K562 (cell line): ENCODE measurements around the gene CTPS1. TPM values are rescaled to one million over a fixed set of nuclear protein-coding genes. Genes with fewer than 3 reads are reported as not detected.

Experiments
- DEAF1 ChIP-seq: fragments of 450-650 bp; formaldehyde crosslinking; IDR thresholded peaks from 2 replicates; pipeline ENCODE4 v1.4.0; 2020; ENCODE audit warnings: mild to moderate bottlenecking, moderate library complexity
- EGR1 ChIP-seq: fragments of 450-650 bp; conservative IDR thresholded peaks from 2 replicates; pipeline ENCODE4 v1.6.1; 2017; ENCODE audit warnings: mild to moderate bottlenecking
- FOXM1 ChIP-seq, 2 experiments: fragments of 450-650 bp in 1 of 2; sonication (generic) in 1 of 2; formaldehyde crosslinking in 1 of 2; IDR thresholded peaks; 2 replicates each; pipeline versions ENCODE4 v1.6.1 to v1.9.0; 2017 to 2022; ENCODE audit warnings: low read depth in 2 of 2, mild to moderate bottlenecking in 2 of 2, missing genetic modification reagents in 1 of 2, moderate library complexity in 1 of 2
- GTF2A2 ChIP-seq: IDR thresholded peaks from 2 replicates; pipeline ENCODE4 v1.6.1; 2016; ENCODE audit warnings: mild to moderate bottlenecking, missing genetic modification characterization, missing compliant biosample characterization
- HOMEZ ChIP-seq: fragments of 250-450 bp; sonication (Bioruptor Pico); IDR thresholded peaks from 2 replicates; pipeline ENCODE4 v1.4.0; 2020; ENCODE audit warnings: mild to moderate bottlenecking, moderate library complexity
- LCOR ChIP-seq: sonication (generic); formaldehyde crosslinking; IDR thresholded peaks from 2 replicates; pipeline ENCODE4 v1.8.0; 2022; ENCODE audit warnings: mild to moderate bottlenecking, missing genetic modification reagents
- MCM3 ChIP-seq: fragments of 450-650 bp; IDR thresholded peaks from 2 replicates; pipeline ENCODE4 v1.6.1; 2016
- MEF2D ChIP-seq: conservative IDR thresholded peaks from 2 replicates; pipeline ENCODE4 v1.6.1; 2016; ENCODE audit warnings: low read depth, missing genetic modification characterization, missing compliant biosample characterization
- SP2 ChIP-seq: IDR thresholded peaks from 2 replicates; pipeline ENCODE4 v1.6.1; 2011; ENCODE audit warnings: mild to moderate bottlenecking, low read depth, low read length, moderate library complexity; ENCODE audit not compliant: poor library complexity, severe bottlenecking; ENCODE audit errors: extremely low read depth
- TAL1 ChIP-seq: fragments of 450-650 bp; IDR thresholded peaks from 2 replicates; pipeline ENCODE4 v1.6.1; 2016; ENCODE audit warnings: mild to moderate bottlenecking
- TFAP4 ChIP-seq: sonication (generic); formaldehyde crosslinking; IDR thresholded peaks from 2 replicates; pipeline ENCODE4 v1.8.0; 2022; ENCODE audit warnings: missing genetic modification reagents, mild to moderate bottlenecking, moderate library complexity, borderline replicate concordance
- YY1 ChIP-seq, 3 experiments: IDR thresholded peaks; 2 replicates each; pipeline ENCODE4 v1.6.1; 2011; ENCODE audit warnings: low read length in 2 of 3, mild to moderate bottlenecking in 2 of 3, moderate library complexity in 2 of 3, borderline replicate concordance in 1 of 3, control low read depth in 1 of 3, low read depth in 1 of 3; ENCODE audit not compliant: insufficient read depth in 3 of 3, insufficient replicate concordance in 2 of 3, control insufficient read depth in 1 of 3, insufficient read length in 1 of 3; ENCODE audit errors: extremely low read depth in 1 of 3
- ZBTB12 ChIP-seq: fragments of 250-450 bp; sonication (Bioruptor Pico); IDR thresholded peaks from 2 replicates; pipeline ENCODE4 v1.4.0; 2020
- ZNF354B ChIP-seq: fragments of 250-450 bp; sonication (Bioruptor Pico); IDR thresholded peaks from 2 replicates; pipeline ENCODE4 v1.4.0; 2020
- ZNF511 ChIP-seq: sonication (generic); formaldehyde crosslinking; IDR thresholded peaks from 2 replicates; pipeline ENCODE4 v1.8.0; 2022; ENCODE audit warnings: mild to moderate bottlenecking, missing genetic modification reagents
- ZNF512 ChIP-seq: IDR thresholded peaks from 2 replicates; pipeline ENCODE4 v1.6.1; 2016; ENCODE audit warnings: missing genetic modification characterization, missing compliant biosample characterization
- ZNF586 ChIP-seq: fragments of 450-650 bp; formaldehyde crosslinking; conservative IDR thresholded peaks from 2 replicates; pipeline ENCODE4 v1.4.0; 2020; ENCODE audit warnings: mild to moderate bottlenecking, moderate library complexity
- polyA plus RNA-seq, 8 experiments: library from polyadenylated mRNA; depleted of rRNA in 4 of 8; stranded (reverse) in 5 of 8; unstranded in 3 of 8; fragments of >200 nt; fragmentation: Nextera tagmentation in 2 of 8; fragmentation: Illumina TruSeq in 1 of 8; extraction: Ambion mirVana in 2 of 8; extraction: Trizol in 1 of 8; gene quantifications; 2 replicates each; pipeline versions ENCODE4 v1.2.1 to v1.2.3, GENCODE V29; 2011 to 2014; ENCODE audit warnings: inconsistent platforms in 1 of 8, missing spikeins in 1 of 8
- total RNA-seq, 7 experiments: library from RNA; depleted of rRNA in 6 of 7; stranded (reverse); fragments of >200 nt in 6 of 7; fragmentation: Illumina TruSeq in 2 of 7; extraction: Trizol in 2 of 7; gene quantifications; 2 replicates each; pipeline versions ENCODE4 v1.2.1 to v1.2.3, GENCODE V29; 2011 to 2021; ENCODE audit warnings: low replicate concordance in 1 of 7

The CTPS1 gene
- total and polyA plus RNA-seq, 9 of the 15 experiments (the other 6 are each of a cell fraction or from before 2014, with no cell fraction given) = 44.4 to 164 (median 87.7) TPM

GRCh38 chr1:40981691-40982448 lies 2.4 kb downstream of the CTPS1 start (continued):
- no peak for TF ChIP-seq DEAF1 (CRISPR knock-in tag)
- no peak for TF ChIP-seq MEF2D (tag)
- TF ChIP-seq MCM3 = no peak
- no peak for TF ChIP-seq SP2
- TF ChIP-seq GTF2A2 = no peak
- no peak for TF ChIP-seq ZNF511 (CRISPR knock-in tag)
- no peak for TF ChIP-seq ZBTB12
- TF ChIP-seq FOXM1 (IDR thresholded peaks at IDR 0.05; ENCODE audit: low read depth) = no peak
- no peak for TF ChIP-seq FOXM1 (CRISPR knock-in tag; IDR thresholded peaks at IDR 0.05; ENCODE audit: low read depth)
- no peak for TF ChIP-seq TAL1
- TF ChIP-seq HOMEZ (CRISPR knock-in tag) = no peak
- TF ChIP-seq ZNF586 (CRISPR knock-in tag) = no peak
- TF ChIP-seq EGR1 = no peak
- no peak for TF ChIP-seq ZNF512 (tag)
- TF ChIP-seq ZNF354B = no peak
- no peak for TF ChIP-seq TFAP4
- no peak for TF ChIP-seq YY1 (IDR thresholded peaks at IDR 0.05; ENCODE audit: borderline replicate concordance in 1 of 3, control insufficient read depth in 1 of 3, extremely low read depth in 1 of 3, insufficient read depth in 3 of 3, insufficient read length in 1 of 3, insufficient replicate concordance in 2 of 3, low read depth in 1 of 3, low read length in 2 of 3)
- no peak for TF ChIP-seq LCOR (CRISPR knock-in tag)
